Tibial nerve (tissue), 3 donors: Measurements from ENCODE around the gene RCC2.

Source experiments
- POLR2A ChIP-seq, 2 donors: fragments of 450-650 bp; IDR thresholded peaks; one replicate each; pipeline ENCODE4 v1.6.1; 2017; ENCODE audit warnings: antibody characterized with exemption in 2 of 2, mild to moderate bottlenecking in 2 of 2, moderate library complexity in 2 of 2
- TF ChIP-seq, protein P1 (sequence below), 5 experiments: fragments of 200-600 bp in 3 of 5; fragments of 450-650 bp in 2 of 5; sonication (generic) in 3 of 5; IDR thresholded peaks; one replicate each; pipeline ENCODE4 v1.5.1; 2016 to 2019; ENCODE audit warnings: antibody characterized with exemption in 5 of 5, mild to moderate bottlenecking in 3 of 5, moderate library complexity in 2 of 5

- TF ChIP-seq POLR2A (IDR thresholded peaks at IDR 0.05) = no peak
- TF ChIP-seq, protein P1, sequence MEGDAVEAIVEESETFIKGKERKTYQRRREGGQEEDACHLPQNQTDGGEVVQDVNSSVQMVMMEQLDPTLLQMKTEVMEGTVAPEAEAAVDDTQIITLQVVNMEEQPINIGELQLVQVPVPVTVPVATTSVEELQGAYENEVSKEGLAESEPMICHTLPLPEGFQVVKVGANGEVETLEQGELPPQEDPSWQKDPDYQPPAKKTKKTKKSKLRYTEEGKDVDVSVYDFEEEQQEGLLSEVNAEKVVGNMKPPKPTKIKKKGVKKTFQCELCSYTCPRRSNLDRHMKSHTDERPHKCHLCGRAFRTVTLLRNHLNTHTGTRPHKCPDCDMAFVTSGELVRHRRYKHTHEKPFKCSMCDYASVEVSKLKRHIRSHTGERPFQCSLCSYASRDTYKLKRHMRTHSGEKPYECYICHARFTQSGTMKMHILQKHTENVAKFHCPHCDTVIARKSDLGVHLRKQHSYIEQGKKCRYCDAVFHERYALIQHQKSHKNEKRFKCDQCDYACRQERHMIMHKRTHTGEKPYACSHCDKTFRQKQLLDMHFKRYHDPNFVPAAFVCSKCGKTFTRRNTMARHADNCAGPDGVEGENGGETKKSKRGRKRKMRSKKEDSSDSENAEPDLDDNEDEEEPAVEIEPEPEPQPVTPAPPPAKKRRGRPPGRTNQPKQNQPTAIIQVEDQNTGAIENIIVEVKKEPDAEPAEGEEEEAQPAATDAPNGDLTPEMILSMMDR (IDR thresholded peaks at IDR 0.05) = no peak
These were observed 41.4 kb upstream of the RCC2 start for GRCh38 chr1:17480846-17481245.
